ENCODE data around the gene FAM98C. TPM values are rescaled to one million over a fixed set of nuclear protein-coding genes. Genes with fewer than 3 reads are reported as not detected.
"Not testable (repeated sequence)": the region's sequence is repeated elsewhere in the genome, so short reads cannot be mapped to it uniquely, and the experiment has no call there.

FAM98C gene
- total RNA-seq, 2 experiments from 2014 or later = 21.0 to 25.9 TPM

- H3K27ac Mint-ChIP-seq = no peak overlapping the region
- H3K4me1 Mint-ChIP-seq (ENCODE audit: low read depth) = peaks cover 34% of the 10 kb centered on the region
- no peaks in the 10 kb centered on the region for H3K9me3 Mint-ChIP-seq (ENCODE audit: insufficient read depth)
- DNase-seq (no peak), ATAC-seq (no peak)
- peaks cover 6% of the 10 kb centered on the region for H3K36me3 Mint-ChIP-seq (ENCODE audit: low read depth)
- H3K27me3 Mint-ChIP-seq (ENCODE audit: low read depth) = peaks cover 8% of the 10 kb centered on the region
- CTCF ChIA-PET = interaction anchor here (2.0 kb wide), 1 partner anchor 26 kb away, joined by 6 read pairs; the partner anchor contains the start of gene PSMD8
- H3K4me3 Mint-ChIP-seq = no peak overlapping the region
- POLR2A ChIA-PET = interaction anchor here (0.6 kb wide), 1 partner anchor 495 kb away, joined by 5 read pairs; no protein-coding TSS in a partner anchor
Observed at GRCh38 chr19:38400361-38400760, 2.5 kb upstream of the FAM98C start.

- Mint-ChIP-seq H3K27me3 (ENCODE audit: low read depth) (peaks cover 8% of the 10 kb centered on the region), H3K4me3 (no peak overlapping the region), H3K36me3 (ENCODE audit: low read depth) (peaks cover 7% of the 10 kb centered on the region), H3K9me3 (ENCODE audit: insufficient read depth) (no peaks in the 10 kb centered on the region), H3K4me1 (ENCODE audit: low read depth) (peaks cover 33% of the 10 kb centered on the region), H3K27ac (no peak overlapping the region)
- no peak for DNase-seq
- ChIA-PET CTCF (interaction anchor here (2.0 kb wide), 1 partner anchor 27 kb away, joined by 6 read pairs; the partner anchor contains the start of gene PSMD8), POLR2A (no interaction called here)
- ATAC-seq = no peak
Observed at GRCh38 chr19:38401148-38401547, 1.7 kb upstream of the FAM98C start.

- Mint-ChIP-seq H3K36me3 (ENCODE audit: low read depth) (peaks cover 11% of the 10 kb centered on the region), H3K9me3 (ENCODE audit: insufficient read depth) (no peaks in the 10 kb centered on the region), H3K4me3 (peak overlapping the region; percentile 84), H3K27ac (peak overlapping the region; percentile 93), H3K27me3 (ENCODE audit: low read depth) (peaks cover 5% of the 10 kb centered on the region), H3K4me1 (ENCODE audit: low read depth) (peaks cover 26% of the 10 kb centered on the region)
- POLR2A ChIA-PET = interaction anchor here (0.5 to 2.0 kb wide), 7 partner anchors 15 to 496 kb away, joined by 3 to 10 read pairs (median 4); partner anchors contain the start of genes GGN, HNRNPL, PSMD8 and SIPA1L3
- CTCF ChIA-PET = interaction anchor here (0.6 to 2.5 kb wide), 67 partner anchors 9 to 557 kb away, joined by 3 to 57 read pairs (median 4); partner anchors contain the start of genes ACTN4, CATSPERG, EIF3K and GGN
- ATAC-seq (peak; percentile 2), DNase-seq (no peak)
Observed at GRCh38 chr19:38402623-38402966, 298 bp upstream of the FAM98C start.

- Mint-ChIP-seq H3K4me3 (peak overlapping the region; percentile 84), H3K27me3 (ENCODE audit: low read depth) (peaks cover 3% of the 10 kb centered on the region)
- POLR2A ChIA-PET = no interaction called here
Observed at GRCh38 chr19:38404858-38405257, 2.0 kb downstream of the FAM98C start.

GRCh38 chr19:38405276-38405675 is 2.4 kb downstream of the FAM98C start:
- H3K4me1 Mint-ChIP-seq (ENCODE audit: low read depth) = peaks cover 26% of the 10 kb centered on the region
- DNase-seq = no peak
- no peak overlapping the region for H3K27ac Mint-ChIP-seq
- H3K4me3 Mint-ChIP-seq = no peak overlapping the region
- ChIA-PET CTCF (interaction anchor here (1.4 kb wide), 1 partner anchor 110 kb away, joined by 3 read pairs; no protein-coding TSS in a partner anchor), POLR2A (no interaction called here)
- H3K36me3 Mint-ChIP-seq (ENCODE audit: low read depth) = peaks cover 17% of the 10 kb centered on the region
- no peaks in the 10 kb centered on the region for H3K9me3 Mint-ChIP-seq (ENCODE audit: insufficient read depth)
- no peak for ATAC-seq
- H3K27me3 Mint-ChIP-seq (ENCODE audit: low read depth) = peaks cover 2% of the 10 kb centered on the region

More at GRCh38 chr19:38404858-38405257, 2.0 kb downstream of the FAM98C start:
- no peaks in the 10 kb centered on the region for H3K9me3 Mint-ChIP-seq (ENCODE audit: insufficient read depth)
- ATAC-seq = no peak
- H3K4me1 Mint-ChIP-seq (ENCODE audit: low read depth) = peaks cover 26% of the 10 kb centered on the region
- no peak for DNase-seq
- CTCF ChIA-PET = interaction anchor here (1.4 to 2.1 kb wide), 2 partner anchors 111 to 528 kb away, joined by 3 to 5 read pairs; no protein-coding TSS in a partner anchor
- peaks cover 17% of the 10 kb centered on the region for H3K36me3 Mint-ChIP-seq (ENCODE audit: low read depth)
- H3K27ac Mint-ChIP-seq = peak overlapping the region; percentile 20

- ATAC-seq = no peak
- Mint-ChIP-seq H3K27me3 (ENCODE audit: low read depth) (no peaks in the 10 kb centered on the region), H3K9me3 (ENCODE audit: insufficient read depth) (no peaks in the 10 kb centered on the region), H3K36me3 (ENCODE audit: low read depth) (peaks cover 14% of the 10 kb centered on the region), H3K27ac (no peak overlapping the region), H3K4me3 (no peak overlapping the region), H3K4me1 (ENCODE audit: low read depth) (peaks cover 6% of the 10 kb centered on the region)
- CTCF ChIA-PET = no interaction called here
- POLR2A ChIA-PET = no interaction called here
- no peak for DNase-seq
Observed at GRCh38 chr19:38409631-38410133, 6.8 kb downstream of the FAM98C start.

- H3K9me3 Mint-ChIP-seq (ENCODE audit: insufficient read depth); DNase-seq; POLR2A ChIA-PET; ATAC-seq; H3K27ac Mint-ChIP-seq; H3K4me3 Mint-ChIP-seq; H3K27me3 Mint-ChIP-seq (ENCODE audit: low read depth); H3K4me1 Mint-ChIP-seq (ENCODE audit: low read depth); CTCF ChIA-PET: not testable (repeated sequence)
- peaks cover 11% of the 10 kb centered on the region for H3K36me3 Mint-ChIP-seq (ENCODE audit: low read depth)
Observed at GRCh38 chr19:38410407-38410806, 7.5 kb downstream of the FAM98C start.

GRCh38 chr19:38411041-38411712 is 8.3 kb downstream of the FAM98C start:
- Mint-ChIP-seq H3K27ac (no peak overlapping the region), H3K4me1 (ENCODE audit: low read depth) (no peaks in the 10 kb centered on the region), H3K36me3 (ENCODE audit: low read depth) (peaks cover 9% of the 10 kb centered on the region), H3K9me3 (ENCODE audit: insufficient read depth) (no peaks in the 10 kb centered on the region), H3K4me3 (no peak overlapping the region), H3K27me3 (ENCODE audit: low read depth) (no peaks in the 10 kb centered on the region)
- ChIA-PET CTCF (interaction anchor here (2.0 kb wide), 1 partner anchor 8 kb away, joined by 18 read pairs; the partner anchor contains the start of gene FAM98C), POLR2A (interaction anchor here (0.5 kb wide), 1 partner anchor 245 kb away, joined by 3 read pairs; no protein-coding TSS in a partner anchor)
- no peak for DNase-seq
- no peak for ATAC-seq

GRCh38 chr19:38411898-38412297 is 9.0 kb downstream of the FAM98C start:
- POLR2A ChIA-PET, ATAC-seq: not testable (repeated sequence)
- CTCF ChIA-PET = interaction anchor here (2.0 kb wide), 1 partner anchor 9 kb away, joined by 18 read pairs; the partner anchor contains the start of gene FAM98C

GRCh38 chr19:38412491-38412890 is 9.6 kb downstream of the FAM98C start:
- Mint-ChIP-seq H3K36me3 (ENCODE audit: low read depth) (peaks cover 5% of the 10 kb centered on the region), H3K27me3 (ENCODE audit: low read depth) (no peaks in the 10 kb centered on the region), H3K4me3 (no peak overlapping the region), H3K27ac (no peak overlapping the region), H3K9me3 (ENCODE audit: insufficient read depth) (no peaks in the 10 kb centered on the region), H3K4me1 (ENCODE audit: low read depth) (peaks cover 9% of the 10 kb centered on the region)
- CTCF ChIA-PET = interaction anchor here (2.0 kb wide), 1 partner anchor 10 kb away, joined by 18 read pairs; the partner anchor contains the start of gene FAM98C
- POLR2A ChIA-PET = no interaction called here
- DNase-seq = no peak
- ATAC-seq = no peak

More at GRCh38 chr19:38411898-38412297, 9.0 kb downstream of the FAM98C start:
- H3K9me3 Mint-ChIP-seq (ENCODE audit: insufficient read depth); DNase-seq; H3K27ac Mint-ChIP-seq; H3K4me1 Mint-ChIP-seq (ENCODE audit: low read depth); H3K4me3 Mint-ChIP-seq; H3K27me3 Mint-ChIP-seq (ENCODE audit: low read depth); H3K36me3 Mint-ChIP-seq (ENCODE audit: low read depth): not testable (repeated sequence)

GRCh38 chr19:38412961-38413360 is 10.1 kb downstream of the FAM98C start:
- ATAC-seq (no peak), DNase-seq (no peak)
- H3K36me3 Mint-ChIP-seq (ENCODE audit: low read depth) = peaks cover 5% of the 10 kb centered on the region
- peaks cover 14% of the 10 kb centered on the region for H3K4me1 Mint-ChIP-seq (ENCODE audit: low read depth)
- no peak overlapping the region for H3K4me3 Mint-ChIP-seq
- H3K27me3 Mint-ChIP-seq (ENCODE audit: low read depth) = no peaks in the 10 kb centered on the region
- POLR2A ChIA-PET = interaction anchor here (0.7 kb wide), 1 partner anchor 39 kb away, joined by 3 read pairs; the partner anchor contains the start of gene PSMD8
- CTCF ChIA-PET = interaction anchor here (4.5 kb wide), 1 partner anchor 10 kb away, joined by 25 read pairs; the partner anchor contains the start of gene FAM98C
- H3K27ac Mint-ChIP-seq = no peak overlapping the region
- no peaks in the 10 kb centered on the region for H3K9me3 Mint-ChIP-seq (ENCODE audit: insufficient read depth)

GRCh38 chr19:38413416-38413815 is 10.5 kb downstream of the FAM98C start:
- no peak overlapping the region for H3K4me3 Mint-ChIP-seq
- ChIA-PET CTCF (interaction anchor here (4.5 kb wide), 1 partner anchor 10 kb away, joined by 25 read pairs; the partner anchor contains the start of gene FAM98C), POLR2A (interaction anchor here (0.7 kb wide), 1 partner anchor 39 kb away, joined by 3 read pairs; the partner anchor contains the start of gene PSMD8)
- H3K36me3 Mint-ChIP-seq (ENCODE audit: low read depth) = peaks cover 5% of the 10 kb centered on the region
- ATAC-seq = no peak
- H3K4me1 Mint-ChIP-seq (ENCODE audit: low read depth) = peaks cover 18% of the 10 kb centered on the region
- no peaks in the 10 kb centered on the region for H3K27me3 Mint-ChIP-seq (ENCODE audit: low read depth)
- DNase-seq = no peak
- H3K27ac Mint-ChIP-seq = no peak overlapping the region
- H3K9me3 Mint-ChIP-seq (ENCODE audit: insufficient read depth) = no peaks in the 10 kb centered on the region
